Common myeloid progenitor, CD34-positive (primary cell): ENCODE results near the gene PAXX.

ENCODE experiments used
- CTCF ChIA-PET: fragments of 350-600 bp; sonication (Branson Sonifier 250); formaldehyde crosslinking; loops from one replicate; lab custom pipeline; 2021; ENCODE audit warnings: antibody characterized with exemption; lab: Charles Lee
- POLR2A ChIA-PET: fragments of 350-600 bp; sonication (Branson Sonifier 250); formaldehyde crosslinking; loops from one replicate; lab custom pipeline; 2021; ENCODE audit warnings: antibody characterized with exemption; lab: Charles Lee
- DNase-seq, 3 donors: peaks; one replicate each; pipeline versions ENCODE4 v3.0.0 to v3.0.0-alpha.2; 2013
- H3K27ac ChIP-seq, 2 experiments: 1 replicate in 1 of 2; 2 replicates in 1 of 2; pipeline ENCODE4 v1.7.0; 2013; ENCODE audit warnings: inconsistent platforms in 2 of 2, low read length in 2 of 2, mild to moderate bottlenecking in 2 of 2, low read depth in 1 of 2, moderate library complexity in 1 of 2; ENCODE audit not compliant: severe bottlenecking in 2 of 2, insufficient read depth in 1 of 2, poor library complexity in 1 of 2
- H3K27me3 ChIP-seq, 5 experiments: replicated peaks in 2 of 5; 1 replicate in 3 of 5; 2 replicates in 2 of 5; pipeline versions ENCODE4 v1.6.1 to v1.7.0; 2013; ENCODE audit warnings: low read length in 4 of 5, mild to moderate bottlenecking in 2 of 5, moderate library complexity in 2 of 5, inconsistent platforms in 1 of 5; ENCODE audit not compliant: insufficient read depth in 5 of 5, control insufficient read depth in 4 of 5
- H3K36me3 ChIP-seq, 4 experiments: 1 replicate in 2 of 4; 2 replicates in 2 of 4; pipeline versions ENCODE4 v1.6.1 to v1.7.0; 2013; ENCODE audit warnings: low read length in 3 of 4, control low read depth in 1 of 4, mild to moderate bottlenecking in 1 of 4; ENCODE audit not compliant: control insufficient read depth in 4 of 4, insufficient read depth in 4 of 4
- H3K4me1 ChIP-seq, 4 experiments: 1 replicate in 3 of 4; 2 replicates in 1 of 4; pipeline versions ENCODE4 v1.6.1 to v1.7.1; 2013; ENCODE audit warnings: low read length in 3 of 4, mild to moderate bottlenecking in 3 of 4, control low read depth in 1 of 4, inconsistent platforms in 1 of 4, moderate library complexity in 1 of 4; ENCODE audit not compliant: control insufficient read depth in 4 of 4, insufficient read depth in 4 of 4; ENCODE audit errors: control extremely low read depth in 1 of 4
- H3K4me3 ChIP-seq, 7 experiments: 1 replicate in 4 of 7; 2 replicates in 3 of 7; pipeline versions ENCODE4 v1.5.1 to v1.7.0; 2013; ENCODE audit warnings: mild to moderate bottlenecking in 7 of 7, low read length in 6 of 7, moderate library complexity in 6 of 7, inconsistent platforms in 2 of 7, low read depth in 2 of 7, control low read depth in 1 of 7; ENCODE audit not compliant: insufficient read depth in 4 of 7, control insufficient read depth in 1 of 7; ENCODE audit errors: extremely low read depth in 1 of 7
- H3K9me3 ChIP-seq, 5 experiments: 1 replicate in 4 of 5; 2 replicates in 1 of 5; pipeline versions ENCODE4 v1.6.1 to v1.7.1; 2013; ENCODE audit warnings: low read length in 4 of 5, mild to moderate bottlenecking in 2 of 5, inconsistent platforms in 1 of 5, low read depth in 1 of 5, moderate library complexity in 1 of 5; ENCODE audit not compliant: control insufficient read depth in 4 of 5, insufficient read depth in 2 of 5; ENCODE audit errors: control extremely low read depth in 1 of 5
- WGBS: methylation state at CpG from one replicate; pipeline ENCODE4 v1.1.5; 2013; ENCODE audit not compliant: insufficient coverage; 5-methylcytosine and 5-hydroxymethylcytosine counted together

PAXX gene

DNA sequence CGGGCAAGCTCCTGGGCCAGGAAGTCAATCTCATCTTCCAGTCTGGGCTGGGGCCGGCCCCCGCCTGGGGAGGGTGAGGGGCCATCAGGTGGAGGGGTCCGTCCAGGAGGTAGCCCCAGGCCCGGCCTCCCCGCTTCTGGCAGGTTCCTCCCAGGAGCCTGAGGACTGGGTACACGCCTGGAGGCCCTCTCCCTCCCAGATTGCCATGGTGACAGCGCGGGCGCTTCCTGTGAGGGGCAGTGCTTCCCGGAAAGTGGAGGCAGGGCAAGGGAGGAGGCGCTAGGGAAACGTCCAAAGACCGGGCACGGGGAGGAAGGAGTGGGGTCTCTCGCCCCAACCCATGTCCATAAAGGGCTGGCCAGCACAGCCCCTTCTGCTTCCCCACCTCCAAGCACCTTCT is 48.9 kb downstream of the PAXX start:
- POLR2A ChIA-PET = no interaction called here
- Histone ChIP-seq H3K27me3 (no peaks in the 10 kb centered on the region), H3K4me3 (no peak overlapping the region), H3K27ac (no peak overlapping the region), H3K36me3 (peaks cover 0 to 45% (median 28%) of the 10 kb centered on the region in 4 experiments), H3K4me1 (peaks cover 0 to 44% (median 40%) of the 10 kb centered on the region in 4 experiments), H3K9me3 (no peaks in the 10 kb centered on the region)
- CTCF ChIA-PET = interaction anchor here (1.1 to 8.5 kb wide), 3 partner anchors 17 to 27 kb away, joined by 3 to 109 read pairs (median 4); partner anchors contain the start of gene ABCA2
- WGBS = 76% methylated on average over 5 of the region's 16 CpGs
- DNase-seq = no peak

DNA sequence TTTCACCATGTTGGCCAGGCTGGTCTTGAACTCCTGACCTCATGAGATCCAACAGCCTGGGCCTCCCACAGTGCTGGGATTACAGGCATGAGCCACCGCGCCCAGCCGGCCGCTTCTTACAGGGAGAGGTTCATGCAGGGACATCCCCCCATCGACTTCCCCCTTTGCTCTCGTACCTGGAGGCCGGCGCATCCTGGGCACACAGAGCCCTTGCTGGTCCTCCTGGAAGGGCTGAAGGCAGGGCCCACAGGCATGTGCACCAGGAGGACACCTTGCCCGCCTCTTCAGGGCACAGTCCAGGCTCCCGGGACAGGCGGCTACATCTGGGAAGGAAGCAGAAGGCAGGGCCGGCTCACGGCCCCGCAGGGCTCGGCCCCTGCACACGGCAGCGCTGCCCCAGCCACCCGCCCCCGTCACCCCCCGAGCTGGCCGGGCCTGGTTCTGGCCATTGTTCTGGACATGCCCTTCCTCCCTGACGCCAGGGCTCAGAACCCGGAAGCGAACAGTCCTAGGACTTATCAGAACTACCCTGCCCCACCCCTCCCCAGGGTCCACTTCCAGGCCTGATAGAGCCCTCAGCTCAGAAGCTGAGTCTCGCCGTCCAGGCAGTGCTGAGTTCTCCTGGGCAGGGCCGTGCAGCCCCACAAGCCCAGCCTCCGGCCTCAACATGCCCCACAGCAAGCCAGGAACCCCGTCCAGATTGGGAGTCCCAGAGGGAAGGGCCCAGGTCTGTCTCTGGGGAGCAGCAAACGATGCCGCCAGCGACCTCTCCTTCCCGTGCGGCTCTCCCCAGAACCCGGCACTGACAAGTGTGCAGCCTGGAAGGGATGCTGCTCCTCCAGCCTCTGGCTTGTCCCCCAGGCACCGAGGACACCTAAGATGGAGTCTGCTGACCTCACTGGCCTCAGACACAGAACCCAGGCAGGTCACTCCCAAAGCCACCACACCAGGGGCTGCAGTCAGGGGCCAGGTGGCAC is 50.8 kb downstream of the PAXX start:
- POLR2A ChIA-PET = no interaction called here
- no peaks in the 10 kb centered on the region for H3K9me3 ChIP-seq
- H3K4me3 ChIP-seq = peak overlapping the region in 2 of 7 experiments; percentile 43 to 85
- CTCF ChIA-PET = interaction anchor here (1.2 to 2.6 kb wide), 3 partner anchors 8 to 15 kb away, joined by 3 to 25 read pairs (median 12); partner anchors contain the start of gene ABCA2
- DNase-seq = no peak
- H3K27me3 ChIP-seq = peaks cover 0 to 9% (median 3%) of the 10 kb centered on the region in 5 experiments
- peaks cover 0 to 37% (median 23%) of the 10 kb centered on the region in 4 experiments for H3K36me3 ChIP-seq
- WGBS = 93% methylated on average over 24 of the region's 36 CpGs
- H3K27ac ChIP-seq = no peak overlapping the region
- H3K4me1 ChIP-seq = peaks cover 0 to 53% (median 47%) of the 10 kb centered on the region in 4 experiments
